ENCODE data around the gene BLTP1. TPM values are rescaled to one million over a fixed set of nuclear protein-coding genes. Genes with fewer than 3 reads are reported as not detected.

Gene BLTP1
- total RNA-seq, 4 donors from 2014 or later = 169 to 178 (median 173) TPM

- no peak for TF ChIP-seq CTCF (IDR thresholded peaks at IDR 0.05; ENCODE audit: low read depth)
Measured at GRCh38 chr4:122142687-122143086, 9.4 kb upstream of the BLTP1 start.

- TF ChIP-seq CTCF (IDR thresholded peaks at IDR 0.05; ENCODE audit: low read depth) = no peak
Measured at GRCh38 chr4:122146652-122147051, 5.5 kb upstream of the BLTP1 start.

GRCh38 chr4:122150931-122151330, 1.2 kb upstream of the BLTP1 start:
- no peak for TF ChIP-seq CTCF (IDR thresholded peaks at IDR 0.05; ENCODE audit: low read depth)

GRCh38 chr4:122152711-122153226, 638 bp downstream of the BLTP1 start:
- no peak for TF ChIP-seq CTCF (IDR thresholded peaks at IDR 0.05; ENCODE audit: low read depth)

GRCh38 chr4:122156819-122157218, 4.7 kb downstream of the BLTP1 start:
- no peak for TF ChIP-seq CTCF (IDR thresholded peaks at IDR 0.05; ENCODE audit: low read depth)

GRCh38 chr4:122163301-122163700, 11.2 kb downstream of the BLTP1 start:
- no peak for TF ChIP-seq CTCF (IDR thresholded peaks at IDR 0.05; ENCODE audit: low read depth)

- TF ChIP-seq CTCF (IDR thresholded peaks at IDR 0.05; ENCODE audit: low read depth) = no peak
Measured at GRCh38 chr4:122163767-122164166, 11.6 kb downstream of the BLTP1 start.

All from subcutaneous adipose tissue (tissue), 4 donors.